HG03442 (cell line): Measurements from ENCODE around the gene C20orf144.

ENCODE experiments used
- ATAC-seq: cut with Tn5 transposase; IDR thresholded peaks from one replicate; pipeline ENCODE4 v1.9.1; 2021; ENCODE audit warnings: mild to moderate bottlenecking, moderate library complexity; ENCODE audit not compliant: unreplicated experiment

C20orf144 gene

DNA sequence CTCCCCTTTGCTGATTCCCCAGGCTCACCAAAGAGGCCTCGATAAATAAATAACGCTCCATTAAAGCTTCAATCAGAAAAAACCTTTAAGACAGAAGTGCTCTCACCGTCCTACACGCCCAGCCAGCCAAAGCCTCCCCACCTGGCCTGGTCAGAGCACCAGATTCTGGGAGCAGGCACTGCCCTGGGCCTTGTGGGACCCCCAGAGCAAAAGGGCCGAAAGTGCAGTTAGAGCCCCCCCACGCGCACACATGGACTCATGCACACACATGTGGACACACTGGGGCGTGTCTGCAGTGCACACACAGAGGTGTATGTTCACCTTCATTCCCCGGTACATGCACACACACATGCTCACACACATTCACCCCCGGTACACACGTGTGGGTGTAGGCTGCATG, 14.0 kb downstream of the C20orf144 start:
- ATAC-seq = no peak

DNA sequence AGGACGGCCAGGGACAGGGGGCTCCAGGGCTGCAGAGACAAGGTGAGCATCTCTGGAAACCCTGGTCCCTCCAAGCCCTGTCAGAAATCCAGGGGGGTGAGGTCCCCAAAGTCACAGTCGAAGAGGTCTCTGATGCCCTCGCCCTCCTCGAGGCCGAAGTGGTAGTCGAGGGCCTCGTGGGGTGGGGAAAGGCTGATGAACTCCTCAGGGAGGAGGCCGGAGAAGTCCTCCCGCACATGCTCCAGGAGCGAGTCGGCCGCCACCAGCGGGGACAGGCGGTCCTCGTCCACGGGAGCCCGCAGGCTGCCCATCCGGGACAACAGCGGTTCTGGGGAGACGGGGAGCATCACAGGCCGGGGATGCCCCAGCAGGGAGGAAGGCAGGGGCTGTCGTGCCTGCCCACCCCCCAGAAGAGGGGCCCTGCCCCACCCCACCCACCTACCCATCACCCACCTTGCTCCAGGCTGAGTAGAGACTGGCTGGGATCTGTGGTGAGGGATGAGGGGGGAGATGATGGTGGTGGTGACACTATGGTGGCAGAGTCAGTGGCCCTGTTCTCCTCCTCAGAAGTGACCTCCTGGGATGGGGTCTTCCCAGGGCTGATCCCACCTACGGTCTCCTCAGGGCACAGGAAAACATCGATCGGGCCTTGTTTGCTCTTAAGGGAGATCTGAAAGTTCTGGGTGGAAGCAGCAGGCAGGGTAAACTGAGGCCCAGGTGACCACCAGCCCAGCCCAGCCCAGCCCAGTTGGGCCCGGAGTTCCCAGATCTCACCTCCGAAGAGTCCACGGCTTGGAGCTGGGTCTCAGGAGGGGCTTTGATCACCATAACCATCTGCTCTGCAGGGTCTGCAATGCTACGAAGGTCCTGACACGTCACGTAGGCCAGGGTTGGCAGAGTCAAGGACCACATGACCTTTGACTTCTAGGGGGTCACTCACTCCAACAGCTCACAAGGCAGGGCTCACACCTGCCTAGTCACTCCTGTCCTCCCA, 14.8 kb downstream of the C20orf144 start:
- no peak for ATAC-seq

DNA sequence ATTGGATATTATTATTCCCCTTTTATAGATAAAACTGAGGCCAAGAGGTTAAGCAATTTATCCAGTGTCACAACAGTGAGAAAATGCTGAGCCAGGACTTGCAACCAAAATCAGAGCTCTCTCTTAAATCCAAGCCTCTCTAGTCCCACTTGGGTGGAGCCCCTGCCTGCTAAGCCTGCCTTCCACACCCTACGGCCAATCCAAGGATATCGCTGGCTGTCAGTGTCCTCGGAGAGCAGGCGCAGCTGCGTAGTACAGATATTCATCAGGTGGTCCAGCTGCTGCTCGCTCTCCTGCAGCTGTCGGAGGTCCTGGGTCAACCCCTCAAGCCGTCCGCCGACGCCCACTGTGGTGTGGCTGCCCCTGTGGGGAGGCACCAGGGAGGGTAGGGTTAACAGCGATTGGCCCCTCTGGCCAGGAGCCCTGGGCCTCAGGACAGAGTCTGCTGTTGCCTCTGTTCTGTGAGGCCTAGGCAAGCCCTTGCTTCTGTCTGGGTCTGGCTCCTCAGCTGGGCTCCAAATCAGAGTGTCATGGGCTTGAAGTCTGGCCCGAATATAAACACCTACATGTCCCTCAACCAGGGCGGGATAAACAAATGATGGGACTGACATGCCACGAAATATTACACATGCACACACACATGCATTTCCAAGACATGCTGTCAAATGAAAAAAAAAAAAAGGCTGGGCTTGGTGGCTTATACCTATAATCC, 16.0 kb downstream of the C20orf144 start:
- ATAC-seq = no peak

DNA sequence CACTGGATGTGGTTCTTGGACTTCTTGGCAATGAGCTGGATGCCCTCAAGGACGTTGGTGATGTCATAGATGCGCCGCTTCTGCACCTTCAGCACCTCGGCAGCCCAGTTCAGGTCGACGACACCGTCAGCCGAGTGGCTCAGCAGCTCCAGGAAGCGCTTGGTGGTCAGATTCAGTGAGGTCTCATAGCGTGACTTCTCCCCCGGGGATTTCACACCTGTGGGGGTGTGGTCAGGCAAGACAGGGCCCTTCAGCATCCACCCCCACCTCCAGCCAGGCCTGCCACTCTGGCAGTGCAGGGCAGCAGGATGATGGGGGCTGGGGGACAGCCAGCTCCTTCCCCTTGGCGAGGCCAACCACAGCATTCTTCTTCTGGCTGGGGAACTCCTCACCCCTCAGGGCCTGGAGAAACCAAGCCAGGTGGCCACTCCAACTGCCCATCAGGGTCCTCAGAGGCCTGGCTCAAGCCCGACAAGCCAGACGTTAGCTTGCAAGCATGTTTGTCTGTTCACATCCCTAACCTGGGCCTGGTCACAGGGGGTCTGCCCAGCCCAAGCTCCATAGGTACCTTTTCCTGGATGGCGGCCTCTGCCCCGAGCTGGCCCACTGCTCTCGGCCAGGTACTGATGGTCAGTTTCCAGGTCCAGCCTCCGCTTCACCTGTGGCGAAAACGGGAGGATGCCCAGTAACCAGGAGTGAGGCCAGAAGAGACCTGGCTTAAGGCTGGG, 17.8 kb downstream of the C20orf144 start:
- no peak for ATAC-seq

DNA sequence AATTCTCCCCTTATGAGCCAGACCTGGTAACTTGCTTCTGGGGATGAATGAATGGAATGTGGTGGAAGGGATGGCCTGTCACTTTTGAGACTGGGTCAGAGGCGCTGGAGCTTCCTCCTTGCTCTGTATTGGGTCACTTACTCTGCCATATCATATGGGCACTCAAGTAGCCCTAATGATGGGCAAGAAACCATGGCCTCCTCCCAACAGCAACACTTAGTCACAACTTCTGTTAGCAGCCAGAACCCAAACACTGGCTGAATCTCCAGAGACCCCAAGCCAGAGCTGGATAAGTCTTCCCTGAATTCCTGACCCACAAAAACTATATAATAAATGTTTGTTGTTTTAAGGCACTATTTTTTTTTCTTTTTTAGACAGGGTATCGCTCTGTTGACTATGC, 18.6 kb downstream of the C20orf144 start:
- ATAC-seq = no peak

DNA sequence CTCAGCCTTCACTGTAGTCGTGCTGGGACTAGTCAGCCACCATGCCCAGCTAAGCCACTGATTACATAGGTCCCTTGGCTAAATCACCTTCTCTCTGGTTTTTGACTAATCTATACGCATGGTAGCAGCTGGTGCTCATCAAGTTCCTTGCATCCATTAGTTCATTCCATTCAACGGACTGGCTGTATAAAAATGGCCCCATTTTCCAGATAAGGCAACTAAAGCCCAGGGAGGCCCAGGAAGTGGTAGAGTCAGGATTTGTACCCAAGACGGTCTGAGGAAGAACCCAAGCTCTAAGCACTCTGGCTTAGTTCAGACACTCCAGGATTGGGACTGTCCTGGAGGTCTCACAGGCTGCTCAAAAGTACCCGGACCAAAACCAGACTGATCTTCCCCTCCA, 19.2 kb downstream of the C20orf144 start:
- no peak for ATAC-seq

DNA sequence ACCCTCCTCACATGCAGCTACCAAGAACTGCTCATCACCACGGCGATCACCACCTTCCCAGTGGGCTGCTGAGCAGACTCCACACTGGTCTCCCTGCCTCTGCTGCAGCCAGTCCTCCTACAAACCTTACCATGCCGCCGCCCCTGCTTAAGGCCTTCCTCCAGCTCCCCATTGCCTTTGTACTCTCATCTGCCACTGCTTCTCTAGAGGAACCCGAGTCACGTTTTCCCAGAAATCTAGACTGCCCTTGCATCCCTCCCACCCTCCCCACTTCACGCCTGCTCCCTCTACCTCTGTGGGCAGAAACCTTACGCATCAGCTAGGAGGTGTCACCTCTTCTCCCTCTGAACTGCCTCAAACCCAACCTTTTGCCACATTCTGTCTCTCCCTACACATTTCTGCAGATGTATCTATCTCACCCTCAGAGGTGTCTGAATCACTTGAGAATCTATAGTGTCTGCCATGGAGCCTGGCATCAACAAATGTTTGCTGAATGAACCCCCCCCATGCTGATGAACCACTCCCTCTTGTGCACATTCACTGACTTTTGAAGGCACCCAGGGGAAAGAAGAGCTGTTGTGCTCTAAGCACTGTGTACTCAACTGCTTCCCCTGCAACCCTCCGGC, 19.7 kb downstream of the C20orf144 start:
- ATAC-seq = no peak

DNA sequence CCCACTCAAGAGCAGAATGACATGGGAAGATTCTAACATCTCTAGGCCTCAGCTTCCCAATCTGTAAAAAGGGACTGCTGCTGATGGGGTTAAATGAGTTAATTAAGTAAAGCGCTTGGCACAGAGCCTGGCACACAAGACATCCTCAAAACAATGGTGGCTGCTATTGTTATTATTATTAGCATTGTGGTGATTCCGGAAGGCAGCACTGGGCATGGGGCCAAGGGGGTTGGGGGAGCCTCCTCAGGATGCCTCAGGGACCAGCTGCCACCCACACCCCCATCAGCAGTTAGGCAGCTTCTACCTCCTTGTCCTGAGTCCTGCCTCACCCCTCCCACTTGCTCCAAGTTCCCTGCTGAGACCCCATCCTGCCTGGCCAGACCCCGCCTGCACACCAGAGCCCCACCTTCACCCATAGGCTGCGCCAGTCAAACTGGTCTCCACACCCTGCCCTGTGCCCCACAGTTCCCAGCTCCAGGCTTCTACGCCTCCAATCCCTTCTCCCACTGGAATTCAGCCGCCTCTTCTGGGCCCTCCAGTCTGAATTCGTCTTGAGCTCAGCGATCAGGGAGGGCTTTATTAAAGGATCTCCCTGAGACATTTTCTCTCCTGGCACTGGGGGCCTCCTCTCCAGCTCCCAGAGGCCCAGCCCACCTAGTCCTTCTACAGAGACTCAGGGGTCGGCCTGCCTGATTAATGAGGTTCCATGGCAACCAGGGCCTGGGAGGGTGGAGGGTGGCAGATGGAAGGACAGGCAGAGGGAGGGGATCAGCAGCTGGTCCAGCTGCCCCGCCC, 22.6 kb downstream of the C20orf144 start:
- no peak for ATAC-seq

DNA sequence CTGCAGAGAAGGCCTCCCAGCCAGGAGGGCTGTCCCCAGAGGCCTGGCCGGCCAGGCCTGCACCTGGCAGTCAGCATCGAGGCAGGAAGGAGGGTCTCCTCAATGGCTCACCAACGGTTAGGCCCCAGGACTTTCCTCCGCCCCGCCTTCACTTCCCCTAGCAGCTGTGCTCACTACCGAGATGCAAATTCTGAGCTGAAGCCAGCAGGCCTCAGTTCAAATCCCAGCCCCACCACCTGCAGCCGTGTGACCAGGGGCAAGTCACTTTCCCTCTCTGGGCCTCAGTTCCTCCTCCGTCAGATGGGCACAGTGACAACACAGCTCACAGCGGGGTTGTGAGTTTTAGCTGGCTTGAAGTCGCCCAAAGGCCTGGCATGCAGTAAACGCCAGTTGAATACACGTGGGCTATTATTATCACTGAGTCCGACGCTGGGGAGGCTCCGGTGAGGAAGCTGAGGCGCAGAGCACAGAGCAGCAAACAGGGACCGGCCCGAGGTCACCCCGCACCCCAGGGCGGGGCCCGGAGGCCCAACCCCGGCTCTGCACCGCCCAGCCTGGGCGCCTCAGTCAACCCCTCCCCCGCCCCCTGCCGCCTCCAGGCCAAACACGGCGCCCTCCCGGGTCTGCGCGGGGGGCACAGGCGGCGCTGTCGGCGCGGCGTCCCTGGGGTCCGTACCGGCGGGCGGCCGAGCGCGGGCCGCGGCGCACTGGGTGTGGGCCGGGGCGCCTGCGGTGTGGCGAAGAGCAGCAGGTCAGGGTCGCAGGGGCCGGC, 23.4 kb downstream of the C20orf144 start:
- peak; percentile 29 for ATAC-seq

DNA sequence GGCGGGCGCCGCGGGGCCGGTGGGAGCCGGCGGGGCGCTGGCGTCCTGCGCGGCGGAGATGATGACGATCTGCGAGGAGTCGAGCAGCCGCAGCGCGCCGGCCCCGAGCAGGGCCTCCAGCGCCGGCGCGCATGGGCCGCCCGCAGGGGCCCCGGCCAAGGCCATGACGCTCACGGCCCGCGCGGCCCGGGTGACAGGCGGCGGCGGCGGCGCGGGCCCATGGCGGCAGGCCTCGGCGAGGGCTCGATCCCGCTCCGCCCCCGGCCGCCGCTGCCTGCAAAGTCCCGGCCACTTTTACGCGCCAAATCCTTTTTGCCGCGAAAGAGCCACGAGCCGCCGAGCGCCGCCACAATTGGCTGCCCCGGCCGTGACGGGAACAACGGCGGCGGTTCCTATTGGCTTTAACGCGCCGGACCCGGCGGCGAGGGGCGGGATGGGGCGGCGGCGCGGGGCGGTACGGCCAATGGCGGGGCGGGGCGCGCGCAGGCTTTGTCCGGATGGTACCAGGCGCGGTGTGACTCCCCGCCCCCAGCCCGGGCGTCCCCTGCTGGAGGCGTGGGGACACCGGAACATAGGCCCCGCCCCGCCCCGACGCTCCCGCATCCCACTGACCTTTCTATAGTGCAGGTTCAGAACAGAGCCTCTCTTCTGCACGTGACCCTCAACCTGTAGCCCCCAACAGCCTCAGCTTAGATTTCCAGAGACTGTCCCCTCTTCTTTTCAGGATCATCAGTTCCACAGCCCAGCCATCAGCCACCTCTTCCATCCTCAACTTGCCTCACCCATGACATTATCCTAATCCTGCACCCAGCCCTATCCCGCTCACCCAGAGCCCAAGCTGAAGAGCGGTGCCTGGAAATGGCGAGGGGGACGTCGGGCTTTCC, 24.2 kb downstream of the C20orf144 start, which contains the start of gene E2F1:
E2F1 (minus strand) TSS at position 286 of the 884 bp plus-strand sequence; CDS start at position 165, 121 bp downstream.
- peak; percentile 75 for ATAC-seq

DNA sequence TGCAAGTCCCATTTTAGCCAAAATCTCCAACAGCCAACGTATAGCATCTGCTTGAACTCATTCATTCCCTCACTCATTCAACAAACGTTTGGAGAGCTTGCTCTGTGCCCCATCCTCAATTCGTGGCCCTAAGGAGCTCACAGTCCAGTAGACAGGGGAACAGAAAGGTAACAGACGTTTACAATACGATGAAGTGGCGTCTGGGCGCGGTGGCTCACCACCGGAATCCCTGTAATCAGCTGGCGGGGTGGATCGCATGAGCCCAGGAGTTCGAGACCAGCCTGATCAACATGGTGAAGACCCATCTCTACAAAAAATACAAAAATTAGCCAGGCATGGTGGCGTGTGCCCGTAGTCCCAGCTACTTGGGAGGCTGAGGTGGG, 24.8 kb downstream of the C20orf144 start:
- ATAC-seq = no peak

DNA sequence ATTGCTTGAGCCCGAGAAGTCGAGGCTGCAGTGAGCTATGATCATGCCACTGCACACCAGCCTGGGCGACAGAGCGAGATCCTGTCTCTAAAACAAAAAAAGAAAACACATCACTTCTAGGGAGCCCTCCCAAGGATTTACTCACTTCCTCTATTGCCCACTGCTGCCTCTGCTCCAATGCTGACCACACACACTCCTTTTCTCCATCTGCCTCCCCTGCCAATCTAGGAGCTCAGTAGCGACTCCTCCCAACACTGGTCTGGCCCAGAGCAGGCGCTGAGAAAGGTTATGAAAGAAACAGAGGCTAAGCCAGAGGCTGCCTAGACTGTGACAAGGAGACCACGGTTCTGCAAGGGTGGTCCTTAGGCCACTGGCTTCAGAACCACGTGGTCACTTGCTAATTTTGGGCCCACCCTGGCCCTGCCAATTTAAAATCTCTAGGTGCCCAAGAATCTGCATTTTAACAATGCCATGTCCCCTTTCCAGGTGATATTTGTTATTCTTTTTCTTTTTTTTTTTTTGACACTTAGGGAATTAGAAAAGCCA, 25.3 kb downstream of the C20orf144 start:
- no peak for ATAC-seq

DNA sequence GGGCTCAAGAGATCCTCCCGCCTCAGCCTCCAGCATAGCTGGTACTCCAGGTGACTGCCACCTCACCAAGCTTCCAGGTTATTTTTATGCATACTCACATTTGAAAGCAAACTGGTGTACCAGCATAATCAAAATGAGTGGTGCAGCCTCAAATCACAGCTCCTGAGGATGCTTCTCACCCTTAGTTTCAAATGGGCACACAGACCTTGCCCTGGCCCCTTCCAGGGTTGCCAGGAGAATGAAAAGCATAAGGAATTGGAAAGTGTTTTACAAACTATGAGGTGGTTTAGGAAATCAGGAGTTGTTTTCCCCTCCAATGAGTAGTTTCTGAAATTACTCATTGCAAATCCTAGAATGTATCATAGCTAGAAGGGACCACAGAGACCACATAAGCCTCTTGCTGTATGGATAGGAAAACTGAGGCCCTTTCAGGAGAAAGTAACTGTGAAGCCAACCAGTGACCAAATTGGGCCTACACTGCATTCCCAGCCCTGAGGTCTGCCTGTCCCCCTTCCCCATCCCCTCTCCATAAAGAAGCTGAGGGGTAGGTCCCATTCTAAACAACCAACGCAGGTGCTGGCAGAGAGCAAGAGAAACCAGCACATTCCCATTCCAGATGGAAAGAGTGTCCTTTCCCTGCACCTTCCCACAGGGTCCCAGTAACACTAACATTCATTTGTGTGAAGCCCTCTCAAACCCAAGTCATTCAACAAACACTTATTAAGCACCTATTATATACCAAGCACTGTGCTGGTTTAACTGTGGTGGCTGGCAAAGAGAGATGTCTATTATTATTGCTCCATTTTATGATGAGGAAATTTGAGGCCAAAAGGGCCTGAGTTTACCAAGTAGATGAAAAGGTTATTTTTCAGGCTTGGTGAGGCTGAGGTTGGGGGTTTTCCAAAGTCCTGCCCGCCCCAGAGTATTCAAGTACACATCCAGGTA, 26.1 kb downstream of the C20orf144 start:
- no peak for ATAC-seq

DNA sequence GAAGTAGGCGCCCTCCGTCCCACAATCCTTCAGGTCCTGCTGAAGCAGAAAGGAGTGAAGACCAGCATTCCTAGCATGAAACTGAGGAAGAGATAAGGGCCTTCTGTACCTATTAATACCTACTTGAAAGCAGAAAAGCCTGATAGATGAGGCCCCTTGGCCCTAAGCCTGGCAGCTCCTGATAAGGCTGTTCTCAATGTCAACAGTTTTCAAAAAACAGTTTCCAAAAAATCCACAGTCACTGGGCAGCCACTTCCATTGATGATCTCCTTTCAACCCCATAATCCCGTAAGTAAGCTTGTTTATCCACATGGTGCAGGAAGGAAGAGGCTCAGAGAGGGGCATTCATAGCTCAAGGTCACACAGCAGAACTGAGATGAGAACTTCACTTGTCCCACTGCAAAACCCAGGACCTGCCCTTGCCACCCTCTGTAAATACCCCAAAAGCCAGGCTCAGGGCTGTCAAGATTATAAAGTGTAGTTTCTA, 26.9 kb downstream of the C20orf144 start:
- ATAC-seq = no peak

DNA sequence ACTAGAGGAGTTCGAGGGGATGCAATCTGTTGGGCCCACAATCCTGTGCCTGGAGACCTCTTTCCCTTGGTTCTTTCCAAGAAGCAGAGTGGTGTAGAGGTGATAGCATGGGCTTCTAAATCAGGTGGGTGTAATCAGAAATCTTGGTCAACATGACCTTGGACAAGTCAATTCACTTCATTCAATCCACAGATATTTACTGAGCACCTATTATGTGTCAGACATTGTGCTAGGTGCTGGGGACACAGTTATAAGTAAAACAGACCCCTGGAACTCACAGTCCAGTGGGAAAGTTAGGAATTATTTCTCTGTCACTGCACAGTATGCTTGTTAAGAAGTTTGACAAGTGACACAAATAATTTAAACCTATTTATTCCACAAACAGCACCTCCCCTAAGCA, 27.4 kb downstream of the C20orf144 start:
- ATAC-seq = no peak

DNA sequence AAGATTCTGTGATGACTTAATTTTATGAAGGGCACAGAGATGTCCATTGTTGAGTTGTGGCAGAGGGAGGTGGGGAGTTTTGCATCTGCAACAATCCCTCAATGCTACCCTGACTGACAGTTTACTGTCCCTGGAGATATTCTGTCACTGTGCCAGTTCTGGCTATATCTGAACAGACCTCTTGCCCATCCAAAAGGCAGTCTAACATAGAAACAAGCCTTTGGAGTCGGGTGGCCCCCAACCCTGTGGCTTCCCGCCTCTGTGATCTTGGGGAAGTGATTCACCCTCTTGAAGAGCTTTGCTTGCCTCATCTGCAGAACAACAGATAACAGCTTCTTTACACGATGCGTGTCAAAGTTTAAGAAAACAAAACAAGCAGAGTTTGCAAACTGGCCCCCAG, 27.8 kb downstream of the C20orf144 start:
- ATAC-seq = no peak

DNA sequence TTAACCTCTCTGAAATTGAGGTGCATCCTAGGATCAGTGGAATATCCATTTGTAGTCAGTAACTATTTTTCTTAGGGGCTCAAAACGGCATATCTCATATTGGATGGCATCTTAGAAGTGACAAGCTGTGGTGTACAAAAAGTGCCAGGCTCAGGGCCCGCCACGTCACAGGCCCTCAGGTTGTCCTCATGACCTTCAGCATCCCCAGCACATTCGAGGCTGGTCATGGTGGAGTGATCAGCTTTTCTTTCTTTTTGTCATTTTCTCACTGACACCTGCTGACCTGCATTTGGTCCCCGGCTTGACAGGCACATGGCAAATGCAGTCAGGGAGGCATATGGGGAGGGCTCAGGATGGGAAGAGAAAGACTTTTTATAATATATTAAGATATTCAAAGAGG, 31.2 kb downstream of the C20orf144 start:
- ATAC-seq = no peak
